HG03520 (cell line): Measurements from ENCODE around the gene MATK.
"Not testable (repeated sequence)": the region's sequence is repeated elsewhere in the genome, so short reads cannot be mapped to it uniquely, and the experiment has no call there.

Source experiments
- ATAC-seq: cut with Tn5 transposase; IDR thresholded peaks from one replicate; pipeline ENCODE4 v1.9.1; 2021; ENCODE audit warnings: mild to moderate bottlenecking, moderate library complexity; ENCODE audit not compliant: unreplicated experiment

Gene MATK

GRCh38 chr19:3816566-3817218 lies 30.5 kb upstream of the MATK start:
- no peak for ATAC-seq

GRCh38 chr19:3816148-3816547 lies 30.0 kb upstream of the MATK start:
- ATAC-seq, result not testable (repeated sequence)

GRCh38 chr19:3814648-3815047 lies 28.5 kb upstream of the MATK start:
- ATAC-seq, result no peak

GRCh38 chr19:3813473-3814392 lies 27.6 kb upstream of the MATK start:
- ATAC-seq, result no peak

- ATAC-seq, result no peak
These were observed 24.7 kb upstream of the MATK start for GRCh38 chr19:3810708-3811355.

- no peak for ATAC-seq
These were observed 23.9 kb upstream of the MATK start for GRCh38 chr19:3809881-3810707.

- ATAC-seq, result no peak
These were observed 22.4 kb upstream of the MATK start for GRCh38 chr19:3808420-3809143.

- ATAC-seq, result no peak
These were observed 21.6 kb upstream of the MATK start for GRCh38 chr19:3807574-3808354.

- no peak for ATAC-seq
These were observed 20.9 kb upstream of the MATK start for GRCh38 chr19:3807131-3807480.

- ATAC-seq, result no peak
These were observed 19.7 kb upstream of the MATK start for GRCh38 chr19:3805859-3806258.

GRCh38 chr19:3804429-3804828 lies 18.2 kb upstream of the MATK start:
- no peak for ATAC-seq

- ATAC-seq, result no peak
These were observed 17.8 kb upstream of the MATK start for GRCh38 chr19:3803986-3804385.

- ATAC-seq, result no peak
These were observed 17.1 kb upstream of the MATK start for GRCh38 chr19:3803114-3803888.

- ATAC-seq, result no peak
These were observed 15.4 kb upstream of the MATK start for GRCh38 chr19:3801412-3802096.

GRCh38 chr19:3800996-3801395 lies 14.8 kb upstream of the MATK start:
- ATAC-seq, result no peak

GRCh38 chr19:3798137-3798536 lies 12.0 kb upstream of the MATK start:
- no peak for ATAC-seq

GRCh38 chr19:3796358-3796757 lies 10.2 kb upstream of the MATK start:
- no peak for ATAC-seq

GRCh38 chr19:3793799-3794198 lies 7.6 kb upstream of the MATK start:
- ATAC-seq, result no peak
